CD4-positive, CD25-positive, alpha-beta regulatory T cell (primary cell): ENCODE measurements around the gene PCDHGA3. TPM values are rescaled to one million over a fixed set of nuclear protein-coding genes. Genes with fewer than 3 reads are reported as not detected.
A peak's percentile ranks its signal among the peaks of the same experiment; 100 is the strongest.
"Not testable (repeated sequence)": the region's sequence is repeated elsewhere in the genome, so short reads cannot be mapped to it uniquely, and the experiment has no call there.

Source experiments
- ATAC-seq, 2 donors: fragments of 150-1000 bp; cut with Tn5 transposase; one replicate each; pipeline ENCODE4 v1.10.0; 2021; ENCODE audit warnings: low read depth in 2 of 2, moderate number of reproducible peaks in 2 of 2, moderate library complexity in 1 of 2
- DNase-seq, 3 donors: peaks; one replicate each; pipeline versions ENCODE4 v3.0.0 to v3.0.0-alpha.2; 2012 to 2022; ENCODE audit warnings: mixed read lengths in 1 of 3
- H3K27ac ChIP-seq: one replicate; pipeline ENCODE4 v1.7.0; 2013; ENCODE audit warnings: mild to moderate bottlenecking, low read length; ENCODE audit not compliant: insufficient read depth, poor library complexity, severe bottlenecking
- H3K27me3 ChIP-seq: one replicate; pipeline ENCODE4 v1.7.0; 2013; ENCODE audit warnings: low read length; ENCODE audit not compliant: control insufficient read depth, insufficient read depth
- H3K36me3 ChIP-seq: one replicate; pipeline ENCODE4 v1.7.0; 2013; ENCODE audit warnings: mild to moderate bottlenecking, low read length, moderate library complexity; ENCODE audit not compliant: control insufficient read depth, insufficient read depth
- H3K4me1 ChIP-seq: 2 replicates; pipeline ENCODE4 v1.7.0; 2013; ENCODE audit warnings: mild to moderate bottlenecking, low read length; ENCODE audit not compliant: insufficient read depth, control insufficient read depth, poor library complexity, severe bottlenecking
- H3K4me3 ChIP-seq: one replicate; pipeline ENCODE4 v1.7.0; 2013; ENCODE audit warnings: low read depth, mild to moderate bottlenecking, low read length, moderate library complexity
- H3K9me3 ChIP-seq, 2 experiments: 1 replicate in 1 of 2; 2 replicates in 1 of 2; pipeline ENCODE4 v1.7.0; 2013; ENCODE audit warnings: low read length in 2 of 2, mild to moderate bottlenecking in 1 of 2, moderate library complexity in 1 of 2; ENCODE audit not compliant: control insufficient read depth in 2 of 2
- H3K27ac Mint-ChIP-seq, 3 donors: one replicate each; pipeline ENCODE4 v1.8.0; 2020 to 2022; ENCODE audit warnings: mild to moderate bottlenecking in 3 of 3, mixed read lengths in 3 of 3, moderate library complexity in 2 of 3
- H3K27me3 Mint-ChIP-seq: one replicate; pipeline ENCODE4 v1.8.0; 2022; ENCODE audit warnings: mild to moderate bottlenecking, mixed read lengths
- H3K36me3 Mint-ChIP-seq: one replicate; pipeline ENCODE4 v1.8.0; 2020; ENCODE audit warnings: mixed read lengths
- H3K4me1 Mint-ChIP-seq, 4 donors: one replicate each; pipeline ENCODE4 v1.8.0; 2020 to 2022; ENCODE audit warnings: mixed read lengths in 4 of 4, mild to moderate bottlenecking in 1 of 4
- H3K4me3 Mint-ChIP-seq, 4 donors: one replicate each; pipeline ENCODE4 v1.8.0; 2020 to 2022; ENCODE audit warnings: mild to moderate bottlenecking in 4 of 4, mixed read lengths in 4 of 4, moderate library complexity in 3 of 4
- H3K9me3 Mint-ChIP-seq, 7 donors: one replicate each; pipeline ENCODE4 v1.8.0; 2020 to 2022; ENCODE audit warnings: mixed read lengths in 7 of 7, mild to moderate bottlenecking in 3 of 7, moderate library complexity in 2 of 7
- polyA plus RNA-seq, 4 donors: library from polyadenylated mRNA; unstranded; fragments of 300-500 nt; fragmentation: Illumina TruSeq; gene quantifications; one replicate each; pipeline ENCODE4 v1.2.3, GENCODE V29; 2021
- total RNA-seq: library from RNA; stranded (reverse); gene quantifications from one replicate; pipeline ENCODE4 v1.2.3, GENCODE V29; 2022

Gene PCDHGA3
- total and polyA plus RNA-seq, 5 donors from 2014 or later, result not detected

DNA sequence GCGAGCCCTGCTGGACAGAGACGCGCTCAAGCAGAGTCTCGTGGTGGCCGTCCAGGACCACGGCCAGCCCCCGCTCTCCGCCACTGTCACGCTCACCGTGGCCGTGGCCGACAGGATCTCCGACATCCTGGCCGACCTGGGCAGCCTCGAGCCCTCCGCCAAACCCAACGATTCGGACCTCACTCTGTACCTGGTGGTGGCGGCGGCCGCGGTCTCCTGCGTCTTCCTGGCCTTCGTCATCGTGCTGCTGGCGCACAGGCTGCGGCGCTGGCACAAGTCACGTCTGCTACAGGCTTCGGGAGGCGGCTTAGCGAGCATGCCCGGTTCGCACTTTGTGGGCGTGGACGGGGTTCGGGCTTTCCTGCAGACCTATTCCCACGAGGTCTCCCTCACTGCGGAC, 11.1 kb upstream of the PCDHGA3 start:
- not testable (repeated sequence) for ATAC-seq, H3K36me3 ChIP-seq, H3K4me1 ChIP-seq, H3K27ac ChIP-seq, DNase-seq, H3K27ac Mint-ChIP-seq, H3K36me3 Mint-ChIP-seq, H3K4me3 Mint-ChIP-seq, H3K4me3 ChIP-seq, H3K4me1 Mint-ChIP-seq
- Mint-ChIP-seq H3K27me3 (peaks cover 60% of the 10 kb centered on the region), H3K9me3 (peaks cover 4 to 76% (median 23%) of the 10 kb centered on the region in 7 donors)
- Histone ChIP-seq H3K9me3 (peaks cover 57 to 59% of the 10 kb centered on the region in 2 experiments), H3K27me3 (peaks cover 17% of the 10 kb centered on the region)

DNA sequence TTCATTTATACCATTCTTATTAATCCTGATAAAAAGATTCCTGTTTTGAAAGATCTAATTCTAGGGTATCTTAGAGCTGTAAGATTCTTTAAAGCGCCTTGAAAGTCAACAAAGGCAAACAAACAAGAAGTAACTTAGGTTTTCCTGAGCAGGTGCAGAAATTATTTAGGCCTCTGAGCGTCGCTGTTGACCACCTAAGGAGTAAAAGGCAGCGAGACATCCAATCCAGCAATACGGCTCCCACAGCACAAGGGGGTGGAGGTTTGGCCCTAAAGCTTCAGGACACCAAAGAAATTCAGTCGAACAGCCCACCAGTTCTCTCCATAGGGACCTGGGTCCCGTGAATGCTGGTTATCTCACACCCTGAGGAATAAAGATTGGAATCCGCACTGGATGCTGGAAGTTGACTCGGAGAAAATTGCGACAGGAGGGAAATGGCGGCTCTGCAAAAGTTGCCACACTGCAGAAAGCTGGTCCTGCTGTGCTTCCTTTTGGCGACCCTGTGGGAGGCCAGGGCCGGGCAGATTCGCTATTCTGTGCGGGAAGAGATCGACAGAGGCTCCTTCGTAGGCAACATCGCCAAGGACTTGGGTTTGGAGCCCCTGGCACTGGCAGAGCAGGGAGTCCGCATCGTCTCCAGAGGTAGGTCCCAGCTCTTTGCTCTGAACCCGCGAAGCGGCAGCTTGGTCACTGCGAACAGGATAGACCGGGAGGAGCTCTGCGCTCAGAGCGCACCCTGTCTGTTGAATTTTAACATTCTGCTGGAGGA, 4.9 kb upstream of the PCDHGA3 start, which contains the start of gene PCDHGA2:
Gene PCDHGA2 (plus strand): TSS at position 223 of the 769 bp plus-strand sequence.
- peaks cover 3% of the 10 kb centered on the region for H3K36me3 Mint-ChIP-seq
- peaks cover 7 to 72% (median 33%) of the 10 kb centered on the region in 7 donors for H3K9me3 Mint-ChIP-seq
- Histone ChIP-seq H3K27me3 (peaks cover 21% of the 10 kb centered on the region), H3K4me3 (no peak within 1 kb of the TSS), H3K4me1 (no peaks in the 10 kb centered on the region), H3K27ac (no peak within 1 kb of the TSS), H3K36me3 (no peaks in the 10 kb centered on the region), H3K9me3 (peaks cover 50 to 63% of the 10 kb centered on the region in 2 experiments)
- H3K27ac Mint-ChIP-seq, result no peak within 1 kb of the TSS
- peaks cover 64% of the 10 kb centered on the region for H3K27me3 Mint-ChIP-seq
- no peak for DNase-seq
- no peaks in the 10 kb centered on the region for H3K4me1 Mint-ChIP-seq
- peak within 1 kb of the TSS in 1 of 4 donors; percentile 11 for H3K4me3 Mint-ChIP-seq
- no peak for ATAC-seq

GRCh38 chr5:141340781-141341354, 2.8 kb upstream of the PCDHGA3 start:
- not testable (repeated sequence) for H3K36me3 ChIP-seq, H3K27ac Mint-ChIP-seq, H3K4me1 ChIP-seq, H3K4me1 Mint-ChIP-seq, ATAC-seq, H3K4me3 Mint-ChIP-seq, H3K4me3 ChIP-seq, DNase-seq, H3K36me3 Mint-ChIP-seq, H3K27ac ChIP-seq
- peaks cover 57% of the 10 kb centered on the region for H3K27me3 Mint-ChIP-seq
- H3K9me3 Mint-ChIP-seq, result peaks cover 9 to 74% (median 27%) of the 10 kb centered on the region in 7 donors
- Histone ChIP-seq H3K27me3 (peaks cover 18% of the 10 kb centered on the region), H3K9me3 (peaks cover 52 to 53% of the 10 kb centered on the region in 2 experiments)

DNA sequence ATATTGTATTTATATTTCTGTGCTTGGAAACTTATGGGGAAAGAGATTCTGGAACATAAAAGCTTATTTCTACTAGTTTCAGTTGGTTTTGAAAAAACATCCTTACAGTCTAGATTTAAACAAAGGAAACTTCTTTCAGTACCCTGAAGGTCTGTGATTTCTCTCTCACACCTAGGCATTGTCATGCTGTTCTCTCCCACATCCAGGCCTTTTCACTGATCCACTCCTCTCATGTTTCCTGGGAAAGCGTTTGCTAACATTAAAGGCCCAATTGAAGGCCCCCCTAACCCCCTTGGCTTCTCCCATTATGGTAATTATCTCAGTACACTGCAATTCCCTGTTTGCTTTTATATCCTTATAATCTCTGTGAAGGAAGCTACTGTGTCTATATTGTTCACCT, 856 bp upstream of the PCDHGA3 start:
- H3K9me3 Mint-ChIP-seq, result peaks cover 7 to 61% (median 22%) of the 10 kb centered on the region in 7 donors
- DNase-seq, result no peak
- peaks cover 6% of the 10 kb centered on the region for H3K36me3 Mint-ChIP-seq
- no peak overlapping the region for H3K27ac ChIP-seq
- H3K9me3 ChIP-seq, result peaks cover 36 to 49% of the 10 kb centered on the region in 2 experiments
- no peaks in the 10 kb centered on the region for H3K4me1 ChIP-seq
- ATAC-seq, result no peak
- no peak overlapping the region for H3K4me3 ChIP-seq
- H3K4me1 Mint-ChIP-seq, result no peaks in the 10 kb centered on the region
- no peak overlapping the region for H3K27ac Mint-ChIP-seq
- H3K4me3 Mint-ChIP-seq, result no peak overlapping the region
- H3K27me3 ChIP-seq, result peaks cover 9% of the 10 kb centered on the region
- H3K27me3 Mint-ChIP-seq, result peaks cover 54% of the 10 kb centered on the region
- H3K36me3 ChIP-seq, result no peaks in the 10 kb centered on the region

DNA sequence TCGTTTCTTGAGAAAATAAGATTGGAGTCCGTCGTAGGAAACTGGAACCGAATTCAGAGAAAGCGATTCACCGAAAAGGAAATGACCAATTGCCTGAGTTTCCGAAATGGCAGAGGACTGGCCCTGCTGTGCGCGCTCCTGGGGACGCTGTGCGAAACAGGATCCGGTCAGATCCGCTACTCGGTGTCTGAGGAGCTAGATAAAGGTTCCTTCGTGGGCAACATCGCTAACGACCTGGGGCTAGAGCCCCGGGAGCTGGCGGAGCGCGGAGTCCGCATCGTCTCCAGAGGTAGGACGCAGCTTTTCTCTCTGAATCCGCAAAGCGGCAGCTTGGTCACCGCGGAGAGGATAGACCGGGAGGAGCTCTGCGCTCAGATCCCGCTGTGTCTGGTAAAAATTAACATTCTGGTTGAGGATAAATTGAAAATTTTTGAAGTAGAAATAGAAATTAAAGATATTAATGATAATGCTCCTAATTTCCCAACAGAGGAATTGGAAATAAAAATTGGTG, 379 bp downstream of the PCDHGA3 start:
- no peaks in the 10 kb centered on the region for H3K4me1 ChIP-seq
- Mint-ChIP-seq H3K9me3 (peaks cover 8 to 56% (median 22%) of the 10 kb centered on the region in 7 donors), H3K27ac (no peak overlapping the region), H3K4me1 (no peaks in the 10 kb centered on the region), H3K4me3 (peak overlapping the region in 2 of 4 donors; percentile 41 to 56), H3K27me3 (peaks cover 45% of the 10 kb centered on the region), H3K36me3 (peaks cover 6% of the 10 kb centered on the region)
- H3K27ac ChIP-seq, result no peak overlapping the region
- no peaks in the 10 kb centered on the region for H3K36me3 ChIP-seq
- H3K9me3 ChIP-seq, result peaks cover 25 to 36% of the 10 kb centered on the region in 2 experiments
- no peak for DNase-seq
- H3K27me3 ChIP-seq, result peaks cover 7% of the 10 kb centered on the region
- H3K4me3 ChIP-seq, result no peak overlapping the region
- no peak for ATAC-seq

GRCh38 chr5:141345327-141345726, 1.7 kb downstream of the PCDHGA3 start:
- Histone ChIP-seq H3K4me3 (no peak overlapping the region), H3K4me1 (no peaks in the 10 kb centered on the region), H3K27me3 (peaks cover 9% of the 10 kb centered on the region), H3K36me3 (no peaks in the 10 kb centered on the region), H3K27ac (no peak overlapping the region), H3K9me3 (peaks cover 19 to 28% of the 10 kb centered on the region in 2 experiments)
- ATAC-seq, result no peak
- H3K27ac Mint-ChIP-seq, result no peak overlapping the region
- peaks cover 4% of the 10 kb centered on the region for H3K36me3 Mint-ChIP-seq
- peaks cover 0 to 4% (median 1%) of the 10 kb centered on the region in 4 donors for H3K4me1 Mint-ChIP-seq
- peaks cover 44% of the 10 kb centered on the region for H3K27me3 Mint-ChIP-seq
- H3K9me3 Mint-ChIP-seq, result peaks cover 9 to 49% (median 21%) of the 10 kb centered on the region in 7 donors
- DNase-seq, result no peak
- no peak overlapping the region for H3K4me3 Mint-ChIP-seq

GRCh38 chr5:141346017-141346416, 2.4 kb downstream of the PCDHGA3 start:
- not testable (repeated sequence) for DNase-seq, H3K36me3 Mint-ChIP-seq, ATAC-seq, H3K36me3 ChIP-seq, H3K27ac ChIP-seq, H3K4me1 ChIP-seq, H3K27ac Mint-ChIP-seq, H3K4me3 ChIP-seq, H3K4me3 Mint-ChIP-seq, H3K4me1 Mint-ChIP-seq
- peaks cover 25 to 31% of the 10 kb centered on the region in 2 experiments for H3K9me3 ChIP-seq
- H3K27me3 ChIP-seq, result peaks cover 16% of the 10 kb centered on the region
- Mint-ChIP-seq H3K27me3 (peaks cover 42% of the 10 kb centered on the region), H3K9me3 (peaks cover 9 to 53% (median 20%) of the 10 kb centered on the region in 7 donors)
